PC-9 (cell line): ENCODE data around the gene RMND5A. TPM values are rescaled to one million over a fixed set of nuclear protein-coding genes. Genes with fewer than 3 reads are reported as not detected.

ENCODE experiments used
- BruUV-seq: library from RNA; stranded (reverse); fragments of 400-500 nt; replicated peaks from 2 replicates; lab custom pipeline; 2021; lab: Mats Ljungman, UMichigan
- CTCF ChIA-PET: fragments of 300-600 bp; sonication (Branson Sonifier 250); formaldehyde crosslinking; loops from one replicate; lab custom pipeline; 2022; ENCODE audit warnings: antibody characterized with exemption; lab: Charles Lee
- POLR2A ChIA-PET: fragments of 300-600 bp; sonication (Branson Sonifier 250); formaldehyde crosslinking; loops from one replicate; lab custom pipeline; 2022; ENCODE audit warnings: antibody characterized with exemption; ENCODE audit not compliant: unreplicated experiment; lab: Charles Lee
- DNase-seq, 2 experiments: peaks; one replicate each; pipeline versions ENCODE4 v3.0.0 to v3.0.0-alpha.2; 2015 to 2022; ENCODE audit warnings: mixed read lengths in 1 of 2
- H2AFZ ChIP-seq: fragments of 200-600 bp; sonication (generic); 2 replicates; pipeline ENCODE4 v1.8.1; 2017; ENCODE audit warnings: antibody characterized with exemption
- H3F3A ChIP-seq: fragments of 200-600 bp; sonication (generic); 2 replicates; pipeline ENCODE4 v1.8.1; 2017; ENCODE audit warnings: antibody characterized with exemption, mild to moderate bottlenecking, low read depth; ENCODE audit not compliant: insufficient read depth
- H3K27ac ChIP-seq: fragments of 200-600 bp; sonication (generic); 2 replicates; pipeline ENCODE4 v1.6.1; 2016; ENCODE audit warnings: mixed run types
- H3K27me3 ChIP-seq: fragments of 200-600 bp; sonication (generic); 2 replicates; pipeline ENCODE4 v1.6.1; 2016; ENCODE audit warnings: low read depth, mixed run types; ENCODE audit not compliant: insufficient read depth
- H3K36me3 ChIP-seq: fragments of 200-600 bp; sonication (generic); 2 replicates; pipeline ENCODE4 v1.6.1; 2016; ENCODE audit warnings: low read depth, mixed run types
- H3K4me1 ChIP-seq: fragments of 200-600 bp; sonication (generic); replicated peaks from 2 replicates; pipeline ENCODE4 v1.6.1; 2016; ENCODE audit warnings: mixed run types; ENCODE audit not compliant: insufficient read depth
- H3K4me2 ChIP-seq: fragments of 200-600 bp; sonication (generic); 2 replicates; pipeline ENCODE4 v1.6.1; 2017; ENCODE audit warnings: mixed run types
- H3K4me3 ChIP-seq: fragments of 200-600 bp; sonication (generic); 2 replicates; pipeline ENCODE4 v1.6.1; 2016; ENCODE audit warnings: mixed run types
- H3K79me2 ChIP-seq: fragments of 200-600 bp; sonication (generic); 2 replicates; pipeline ENCODE4 v1.6.1; 2017; ENCODE audit warnings: low read depth, mixed run types
- H3K9me2 ChIP-seq: fragments of 200-600 bp; sonication (generic); 2 replicates; pipeline ENCODE4 v1.8.1; 2017; ENCODE audit warnings: mild to moderate bottlenecking; ENCODE audit not compliant: insufficient read depth
- H3K9me3 ChIP-seq: fragments of 200-600 bp; sonication (generic); 2 replicates; pipeline ENCODE4 v1.8.1; 2016; ENCODE audit warnings: low read depth; ENCODE audit not compliant: insufficient read depth
- H4K20me1 ChIP-seq: fragments of 200-600 bp; sonication (generic); 2 replicates; pipeline ENCODE4 v1.8.1; 2017; ENCODE audit not compliant: insufficient read depth
- CTCF ChIP-seq: fragments of 200-600 bp; sonication (generic); conservative IDR thresholded peaks from 2 replicates; pipeline ENCODE4 v1.6.1; 2017; ENCODE audit warnings: mixed run types, antibody characterized with exemption, mild to moderate bottlenecking, moderate library complexity
- EZH2 ChIP-seq: fragments of 200-600 bp; sonication (generic); IDR thresholded peaks from 2 replicates; pipeline ENCODE4 v1.8.0; 2017; ENCODE audit warnings: antibody characterized with exemption, low read depth
- intact Hi-C: fragments of 100-400 bp; cut with micrococcal nuclease; formaldehyde crosslinking; loops from one replicate; pipeline ENCODE4 v1.10.0; 2022; ENCODE audit not compliant: unreplicated experiment
- total RNA-seq: library from RNA; stranded (reverse); gene quantifications from 2 replicates; pipeline ENCODE4 v1.2.3, GENCODE V29; 2021

The RMND5A gene
- total RNA-seq, 1 experiment from 2014 or later: 39.3 TPM

GRCh38 chr2:86768189-86768949 lies 48.3 kb downstream of the RMND5A start:
- H3K36me3 ChIP-seq: peaks cover 24% of the 10 kb centered on the region; the same call in 1 of the 2 replicates
- POLR2A ChIA-PET: no interaction called here

GRCh38 chr2:86769838-86770237 lies 49.7 kb downstream of the RMND5A start:
- peaks cover 5% of the 10 kb centered on the region; the same call in 1 of the 2 replicates for H3K79me2 ChIP-seq
- no peaks in the 10 kb centered on the region for H3K9me2 ChIP-seq
- CTCF ChIA-PET: no interaction called here
- no peak overlapping the region for H3K4me3 ChIP-seq
- no peak overlapping the region for H3K27ac ChIP-seq
- TF ChIP-seq CTCF (no peak), EZH2 (no peak)
- BruUV-seq: no TSS peak
- intact Hi-C loops: no loop called here
- H3K4me2 ChIP-seq: no peak overlapping the region
- H3K27me3 ChIP-seq: no peaks in the 10 kb centered on the region
- H3F3A ChIP-seq: no peaks in the 10 kb centered on the region; the same call in 1 of the 2 replicates
- no peak overlapping the region for H2AFZ ChIP-seq
- no peaks in the 10 kb centered on the region for H3K9me3 ChIP-seq
- POLR2A ChIA-PET: interaction anchor here (0.5 kb wide), 1 partner anchor 46 kb away, joined by 3 read pairs; no protein-coding TSS in a partner anchor
- peaks cover 10% of the 10 kb centered on the region for H4K20me1 ChIP-seq
- H3K36me3 ChIP-seq: peaks cover 31% of the 10 kb centered on the region; the same call in 1 of the 2 replicates
- no peaks in the 10 kb centered on the region for H3K4me1 ChIP-seq
- no peak for DNase-seq

More at GRCh38 chr2:86768189-86768949, 48.3 kb downstream of the RMND5A start:
- Histone ChIP-seq H3K27me3 (no peaks in the 10 kb centered on the region), H3K4me3 (no peak overlapping the region), H3K4me1 (no peaks in the 10 kb centered on the region), H3K4me2 (no peak overlapping the region), H3K27ac (no peak overlapping the region), H3F3A (peaks cover 9% of the 10 kb centered on the region; the same call in 1 of the 2 replicates), H2AFZ (no peak overlapping the region), H4K20me1 (peaks cover 15% of the 10 kb centered on the region), H3K79me2 (peaks cover 5% of the 10 kb centered on the region; the same call in 1 of the 2 replicates), H3K9me2 (no peaks in the 10 kb centered on the region), H3K9me3 (no peaks in the 10 kb centered on the region)
- CTCF ChIA-PET: no interaction called here
- no peak for DNase-seq
- intact Hi-C loops: no loop called here
- TF ChIP-seq EZH2 (no peak), CTCF (no peak)
- no TSS peak for BruUV-seq

- no peaks in the 10 kb centered on the region for H3K9me2 ChIP-seq
- BruUV-seq: no TSS peak
- peaks cover 27% of the 10 kb centered on the region; the same call in 1 of the 2 replicates for H3K36me3 ChIP-seq
- no peaks in the 10 kb centered on the region; the same call in 1 of the 2 replicates for H3F3A ChIP-seq
- ChIA-PET CTCF (no interaction called here), POLR2A (no interaction called here)
- no peak overlapping the region for H3K27ac ChIP-seq
- no peak overlapping the region for H3K4me3 ChIP-seq
- TF ChIP-seq CTCF (no peak), EZH2 (no peak)
- intact Hi-C loops: no loop called here
- no peak for DNase-seq
- no peaks in the 10 kb centered on the region for H3K4me1 ChIP-seq
- no peaks in the 10 kb centered on the region for H3K27me3 ChIP-seq
- no peaks in the 10 kb centered on the region; the same call in 1 of the 2 replicates for H3K79me2 ChIP-seq
- no peaks in the 10 kb centered on the region for H4K20me1 ChIP-seq
- H2AFZ ChIP-seq: no peak overlapping the region
- H3K4me2 ChIP-seq: no peak overlapping the region
- H3K9me3 ChIP-seq: no peaks in the 10 kb centered on the region
Observed at GRCh38 chr2:86770816-86771301, 50.8 kb downstream of the RMND5A start.
